Thoracic aorta (tissue), 2 donors: ENCODE measurements around the gene EFS. TPM values are rescaled to one million over a fixed set of nuclear protein-coding genes. Genes with fewer than 3 reads are reported as not detected.

Source experiments
- ATAC-seq: fragments of 150-250 bp; one replicate; pipeline ENCODE4 v1.8.0; 2017; ENCODE audit warnings: low read depth; ENCODE audit not compliant: insufficient number of reproducible peaks, low FRiP score
- DNase-seq: peaks from one replicate; pipeline ENCODE4 v3.0.0-alpha.2; 2020; ENCODE audit warnings: low spot score
- H3K27ac ChIP-seq, 2 donors: fragments of 200-600 bp; sonication (generic); 1 replicate in 1 of 2; 2 replicates in 1 of 2; pipeline ENCODE4 v1.5.1; 2016; ENCODE audit warnings: mild to moderate bottlenecking in 2 of 2, moderate library complexity in 2 of 2
- H3K27me3 ChIP-seq: fragments of 200-600 bp; sonication (generic); replicated peaks from 2 replicates; pipeline ENCODE4 v1.6.0; 2016; ENCODE audit warnings: mild to moderate bottlenecking; ENCODE audit not compliant: insufficient read depth
- H3K36me3 ChIP-seq: fragments of 200-600 bp; sonication (generic); one replicate; pipeline ENCODE4 v1.5.1; 2016
- H3K4me1 ChIP-seq, 2 donors: fragments of 200-600 bp; sonication (generic); 1 replicate in 1 of 2; 2 replicates in 1 of 2; pipeline versions ENCODE4 v1.5.1 to v1.6.0; 2016; ENCODE audit warnings: low read depth in 2 of 2, mild to moderate bottlenecking in 1 of 2; ENCODE audit not compliant: control insufficient read depth in 1 of 2
- H3K4me3 ChIP-seq: fragments of 200-600 bp; sonication (generic); 2 replicates; pipeline ENCODE4 v1.5.1; 2016; ENCODE audit warnings: mild to moderate bottlenecking
- H3K9me3 ChIP-seq: fragments of 200-600 bp; sonication (generic); 2 replicates; pipeline ENCODE4 v1.5.1; 2016
- total RNA-seq, 2 donors: library from RNA; depleted of rRNA; stranded (reverse); fragments of >200 nt; gene quantifications; one replicate each; pipeline versions ENCODE4 v1.1.0 to v1.2.3, GENCODE V29; 2016
- TF ChIP-seq, protein P1 (sequence below): fragments of 200-600 bp; sonication (generic); IDR thresholded peaks from one replicate; pipeline ENCODE4 v1.5.1; 2019; ENCODE audit warnings: antibody characterized with exemption

EFS gene
- total RNA-seq, 2 donors from 2014 or later, result 23.3 to 38.2 TPM

DNA sequence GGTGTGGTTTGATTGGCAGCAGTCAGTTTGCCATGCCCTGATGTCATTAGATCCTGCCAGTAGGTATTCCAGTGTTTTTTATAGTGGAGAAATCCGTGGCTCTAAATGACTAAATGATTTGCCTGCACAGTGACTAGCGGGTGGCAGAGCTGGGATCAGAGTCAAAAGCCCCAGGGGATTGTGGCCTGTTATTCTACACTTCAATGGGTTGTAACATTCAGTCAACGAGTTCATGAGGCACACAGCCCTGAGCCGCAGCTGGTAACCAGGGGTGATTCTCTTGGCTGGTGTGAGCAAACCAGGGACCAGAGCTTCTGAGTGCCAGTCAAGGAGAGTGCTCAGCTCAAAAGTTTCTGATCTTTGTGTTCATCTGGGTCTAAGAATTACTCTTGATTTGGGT, 41.3 kb upstream of the EFS start:
- no peak for ATAC-seq
- Histone ChIP-seq H3K36me3 (no peaks in the 10 kb centered on the region), H3K4me3 (no peak overlapping the region), H3K27ac (no peak overlapping the region), H3K9me3 (no peaks in the 10 kb centered on the region), H3K27me3 (no peaks in the 10 kb centered on the region), H3K4me1 (no peaks in the 10 kb centered on the region)
- DNase-seq, result no peak
- TF ChIP-seq, protein P1, sequence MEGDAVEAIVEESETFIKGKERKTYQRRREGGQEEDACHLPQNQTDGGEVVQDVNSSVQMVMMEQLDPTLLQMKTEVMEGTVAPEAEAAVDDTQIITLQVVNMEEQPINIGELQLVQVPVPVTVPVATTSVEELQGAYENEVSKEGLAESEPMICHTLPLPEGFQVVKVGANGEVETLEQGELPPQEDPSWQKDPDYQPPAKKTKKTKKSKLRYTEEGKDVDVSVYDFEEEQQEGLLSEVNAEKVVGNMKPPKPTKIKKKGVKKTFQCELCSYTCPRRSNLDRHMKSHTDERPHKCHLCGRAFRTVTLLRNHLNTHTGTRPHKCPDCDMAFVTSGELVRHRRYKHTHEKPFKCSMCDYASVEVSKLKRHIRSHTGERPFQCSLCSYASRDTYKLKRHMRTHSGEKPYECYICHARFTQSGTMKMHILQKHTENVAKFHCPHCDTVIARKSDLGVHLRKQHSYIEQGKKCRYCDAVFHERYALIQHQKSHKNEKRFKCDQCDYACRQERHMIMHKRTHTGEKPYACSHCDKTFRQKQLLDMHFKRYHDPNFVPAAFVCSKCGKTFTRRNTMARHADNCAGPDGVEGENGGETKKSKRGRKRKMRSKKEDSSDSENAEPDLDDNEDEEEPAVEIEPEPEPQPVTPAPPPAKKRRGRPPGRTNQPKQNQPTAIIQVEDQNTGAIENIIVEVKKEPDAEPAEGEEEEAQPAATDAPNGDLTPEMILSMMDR, result no peak

DNA sequence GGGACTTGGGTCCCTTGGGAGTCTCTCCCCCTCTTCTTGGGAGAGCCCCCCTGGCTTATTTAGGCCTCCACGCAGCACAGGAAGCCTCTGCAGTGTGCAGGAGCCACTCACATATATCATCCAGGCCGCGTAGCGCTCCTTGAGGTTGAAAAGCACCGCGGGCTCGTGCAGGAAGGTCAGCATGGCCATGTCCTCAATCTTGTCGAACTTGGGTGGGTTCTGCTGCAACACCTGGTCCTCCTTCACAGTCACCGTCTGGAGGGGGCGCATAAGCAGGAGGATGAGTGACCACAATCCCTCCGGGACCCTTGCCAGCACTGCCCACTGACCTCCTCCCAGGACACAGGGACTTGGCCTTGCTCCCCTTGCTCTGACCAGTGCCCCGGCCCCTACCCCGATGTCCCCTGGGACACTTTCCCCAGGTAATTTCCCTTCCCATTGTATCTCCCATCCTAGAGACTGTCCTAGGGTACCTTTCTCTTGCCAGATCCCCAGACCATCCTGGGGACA, 40.6 kb upstream of the EFS start:
- no peaks in the 10 kb centered on the region for H3K27me3 ChIP-seq
- DNase-seq (no peak), ATAC-seq (no peak)
- no peak overlapping the region for H3K27ac ChIP-seq
- TF ChIP-seq, protein P1, result no peak
- H3K4me3 ChIP-seq, result no peak overlapping the region
- H3K36me3 ChIP-seq, result no peaks in the 10 kb centered on the region
- no peaks in the 10 kb centered on the region for H3K4me1 ChIP-seq
- no peaks in the 10 kb centered on the region for H3K9me3 ChIP-seq

DNA sequence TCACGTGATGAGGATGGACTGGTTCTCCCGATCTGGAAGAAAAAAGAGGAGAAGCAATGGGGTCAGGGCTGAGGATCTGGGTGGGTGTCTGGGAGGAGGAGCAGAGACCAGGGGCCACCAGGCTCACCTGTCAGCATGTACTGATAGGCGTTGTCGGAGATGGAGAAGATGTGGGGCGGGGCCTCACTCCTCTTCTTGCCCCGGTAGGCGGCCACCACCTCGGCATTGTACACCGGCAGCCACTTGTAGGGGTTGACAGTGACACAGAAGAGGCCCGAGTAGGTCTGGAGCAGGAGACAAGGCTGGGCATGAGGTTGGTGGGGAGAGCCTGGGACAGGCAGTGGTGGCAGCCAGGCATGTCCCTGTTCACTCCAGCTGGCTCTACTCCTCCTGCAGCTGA, 40.1 kb upstream of the EFS start:
- ATAC-seq, result no peak

DNA sequence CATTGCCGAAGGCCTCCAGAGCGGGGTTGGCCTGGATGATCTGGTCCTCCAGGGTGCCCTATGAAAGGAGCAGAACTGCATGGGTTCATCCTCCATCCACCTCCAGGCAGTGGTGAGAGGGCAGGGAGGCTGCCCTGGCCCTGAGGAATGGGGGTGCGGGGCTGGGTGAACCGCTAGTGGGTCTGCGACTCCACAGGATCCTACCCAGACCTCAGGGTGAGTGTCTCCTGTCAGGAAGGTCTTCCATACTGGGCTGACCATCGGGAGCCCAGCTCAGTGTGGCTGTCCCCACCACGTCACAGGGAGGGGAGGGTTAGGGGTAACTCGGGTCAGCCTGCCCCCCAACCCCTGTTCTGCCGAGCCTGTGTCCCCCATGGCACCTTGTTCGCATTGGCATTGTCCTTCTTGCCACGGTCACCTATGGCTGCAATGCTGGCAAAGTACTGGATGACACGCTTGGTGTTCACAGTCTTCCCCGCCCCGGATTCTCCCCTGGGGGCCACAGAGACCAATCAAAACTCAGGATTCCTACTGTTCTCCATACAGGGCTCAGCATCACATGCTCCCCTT, 39.4 kb upstream of the EFS start:
- Histone ChIP-seq H3K27me3 (no peaks in the 10 kb centered on the region), H3K4me3 (no peak overlapping the region), H3K9me3 (no peaks in the 10 kb centered on the region), H3K36me3 (no peaks in the 10 kb centered on the region), H3K4me1 (no peaks in the 10 kb centered on the region), H3K27ac (no peak overlapping the region)
- TF ChIP-seq, protein P1, result no peak
- no peak for ATAC-seq
- no peak for DNase-seq

More for the DNA sequence above, 40.1 kb upstream of the EFS start:
- DNase-seq, result no peak
- H3K36me3 ChIP-seq, result no peaks in the 10 kb centered on the region
- no peaks in the 10 kb centered on the region for H3K4me1 ChIP-seq
- H3K27me3 ChIP-seq, result no peaks in the 10 kb centered on the region
- no peaks in the 10 kb centered on the region for H3K9me3 ChIP-seq
- no peak overlapping the region for H3K27ac ChIP-seq
- TF ChIP-seq, protein P1, result no peak
- H3K4me3 ChIP-seq, result no peak overlapping the region

DNA sequence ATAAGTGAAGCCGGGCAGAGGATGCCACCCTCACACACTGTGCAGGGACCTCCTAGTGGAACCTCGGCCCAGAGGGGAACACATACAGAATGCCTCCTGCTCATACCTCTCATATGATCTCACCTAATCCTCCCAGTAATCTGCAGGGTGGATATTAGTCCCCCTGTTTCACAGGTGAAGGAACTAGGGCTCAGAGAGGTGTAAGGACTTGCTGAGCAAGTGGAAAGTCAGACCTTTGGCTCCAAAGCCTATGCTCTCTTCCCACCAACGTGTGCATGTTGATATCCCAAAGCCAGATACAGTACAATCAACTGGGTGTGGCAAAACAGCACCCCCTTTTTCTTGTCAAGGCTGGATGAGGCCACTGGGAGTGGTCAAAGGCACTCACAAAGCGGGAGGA, 38.9 kb upstream of the EFS start:
- ATAC-seq (no peak), DNase-seq (no peak)
- H3K36me3 ChIP-seq, result no peaks in the 10 kb centered on the region

More for the DNA sequence above, 38.9 kb upstream of the EFS start:
- no peaks in the 10 kb centered on the region for H3K4me1 ChIP-seq
- TF ChIP-seq, protein P1, result no peak
- H3K27ac ChIP-seq, result no peak overlapping the region
- H3K27me3 ChIP-seq, result no peaks in the 10 kb centered on the region
- no peak overlapping the region for H3K4me3 ChIP-seq
- H3K9me3 ChIP-seq, result no peaks in the 10 kb centered on the region
